GM12878 (cell line): Measurements from ENCODE around the gene MACROD2. TPM values are rescaled to one million over a fixed set of nuclear protein-coding genes. Genes with fewer than 3 reads are reported as not detected.

Experiments
- ATAC-seq: fragments of 200-7000 bp; cut with Tn5 transposase; 3 replicates; pipeline ENCODE4 v1.9.1; 2020; ENCODE audit warnings: mild to moderate bottlenecking, moderate library complexity
- BruUV-seq: library from RNA; stranded (reverse); fragments of 400-500 nt; replicated peaks from 2 replicates; lab custom pipeline; 2021; lab: Mats Ljungman, UMichigan
- CTCF ChIA-PET: fragments of 300-600 bp; sonication (Branson Sonifier 250); formaldehyde crosslinking; extraction: SDS; loops from one replicate; lab custom pipeline; 2021; ENCODE audit warnings: inconsistent platforms; lab: Yijun Ruan, JAX
- POLR2A ChIA-PET: fragments of 350-600 bp; formaldehyde crosslinking; extraction: SDS; loops from one replicate; lab custom pipeline; 2021; ENCODE audit warnings: inconsistent platforms; lab: Charles Lee
- RAD21 ChIA-PET: fragments of 300-600 bp; sonication (Branson Sonifier 250); formaldehyde crosslinking; loops from one replicate; lab custom pipeline; 2023; ENCODE audit warnings: antibody characterized with exemption; ENCODE audit not compliant: unreplicated experiment; lab: Charles Lee
- SMC1A ChIA-PET: fragments of 300-600 bp; sonication (Branson Sonifier 250); formaldehyde crosslinking; loops from one replicate; lab custom pipeline; 2023; ENCODE audit not compliant: unreplicated experiment, uncharacterized antibody; lab: Charles Lee
- DNase-seq: peaks from one replicate; pipeline ENCODE4 v3.0.0-alpha.2; 2011; ENCODE audit warnings: low read depth, low spot score
- FAIRE-seq: peaks from 3 replicates; lab custom pipeline; 2011; peaks lifted over from hg19 to GRCh38; lab: Jason Lieb, UNC
- H2AFZ ChIP-seq: 2 replicates; pipeline ENCODE4 v1.6.0; 2011; ENCODE audit warnings: low read depth, low read length, control low read depth; ENCODE audit not compliant: control insufficient read depth
- H3K27ac ChIP-seq: 2 replicates; pipeline ENCODE4 v1.5.1; 2011; ENCODE audit warnings: control low read depth; ENCODE audit not compliant: control insufficient read depth, insufficient read depth
- H3K27me3 ChIP-seq, 2 experiments: replicated peaks in 1 of 2; 2 replicates each; pipeline versions ENCODE4 v1.6.0 to v1.6.1; 2011; ENCODE audit warnings: low read length in 1 of 2; ENCODE audit not compliant: control insufficient read depth in 2 of 2, insufficient read depth in 2 of 2
- H3K36me3 ChIP-seq, 2 experiments: 2 replicates each; pipeline ENCODE4 v1.5.1; 2011; ENCODE audit warnings: low read length in 1 of 2; ENCODE audit not compliant: control insufficient read depth in 2 of 2, insufficient read depth in 2 of 2
- H3K4me1 ChIP-seq: 2 replicates; pipeline ENCODE4 v1.6.1; 2011; ENCODE audit warnings: mild to moderate bottlenecking, low read length, moderate library complexity, mixed read lengths; ENCODE audit not compliant: control insufficient read depth, insufficient read depth
- H3K4me2 ChIP-seq: 2 replicates; pipeline ENCODE4 v1.6.0; 2011; ENCODE audit warnings: control low read depth; ENCODE audit not compliant: control insufficient read depth, insufficient read depth
- H3K4me3 ChIP-seq: fragments of 200-600 bp; sonication (generic); 2 replicates; pipeline ENCODE4 v1.5.1; 2016
- H3K79me2 ChIP-seq: 2 replicates; pipeline ENCODE4 v1.6.0; 2011; ENCODE audit warnings: low read length; ENCODE audit not compliant: control insufficient read depth, insufficient read depth
- H3K9ac ChIP-seq: 2 replicates; pipeline ENCODE4 v1.8.0; 2011; ENCODE audit warnings: low read length, control low read depth, mixed read lengths; ENCODE audit not compliant: control insufficient read depth, insufficient read depth
- H3K9me3 ChIP-seq: replicated peaks from 3 replicates; pipeline ENCODE4 v1.5.1; 2011; ENCODE audit warnings: mild to moderate bottlenecking, low read length; ENCODE audit not compliant: control insufficient read depth, insufficient read depth
- H4K20me1 ChIP-seq: 2 replicates; pipeline ENCODE4 v1.6.0; 2011; ENCODE audit not compliant: control insufficient read depth, insufficient read depth
- ATF3 ChIP-seq: IDR thresholded peaks from 2 replicates; pipeline ENCODE4 v1.6.1; 2011; ENCODE audit warnings: low read depth, mild to moderate bottlenecking, low read length, moderate library complexity, borderline replicate concordance; ENCODE audit errors: extremely low read depth
- CBFB ChIP-seq: IDR thresholded peaks from 2 replicates; pipeline ENCODE4 v1.6.1; 2016; ENCODE audit warnings: antibody characterized with exemption, low read depth
- E2F4 ChIP-seq: IDR thresholded peaks from 2 replicates; pipeline ENCODE4 v1.6.1; 2012; ENCODE audit warnings: low read depth, low read length, improper control_type of control experiment
- EP300 ChIP-seq, 2 experiments: fragments of 150-350 bp in 1 of 2; IDR thresholded peaks; 2 replicates each; pipeline ENCODE4 v1.6.1; 2011 to 2012; ENCODE audit warnings: low read depth in 2 of 2, low read length in 2 of 2, borderline replicate concordance in 1 of 2, improper control_type of control experiment in 1 of 2, inconsistent platforms in 1 of 2; ENCODE audit not compliant: control insufficient read depth in 1 of 2
- EZH2 ChIP-seq: IDR thresholded peaks from 2 replicates; pipeline ENCODE4 v1.6.1; 2012; ENCODE audit warnings: low read depth, mild to moderate bottlenecking, control low read depth, inconsistent platforms, low read length, borderline replicate concordance; ENCODE audit not compliant: control insufficient read depth
- JUND ChIP-seq: IDR thresholded peaks from 2 replicates; pipeline ENCODE4 v1.6.1; 2012; ENCODE audit warnings: low read depth, mild to moderate bottlenecking, low read length, improper control_type of control experiment, moderate library complexity
- LARP7 ChIP-seq: fragments of 450-650 bp; IDR thresholded peaks from 2 replicates; pipeline ENCODE4 v1.6.1; 2017; ENCODE audit warnings: mild to moderate bottlenecking
- NFIC ChIP-seq: IDR thresholded peaks from 2 replicates; pipeline ENCODE4 v1.6.1; 2012; ENCODE audit warnings: low read depth, mild to moderate bottlenecking, inconsistent platforms, low read length, moderate library complexity
- PAX8 ChIP-seq: fragments of 450-650 bp; IDR thresholded peaks from 2 replicates; pipeline ENCODE4 v1.6.1; 2017; ENCODE audit warnings: mild to moderate bottlenecking, moderate library complexity
- SUZ12 ChIP-seq: fragments of 200-600 bp; sonication (generic); IDR thresholded peaks from one replicate; pipeline ENCODE4 v1.6.1; 2018; ENCODE audit warnings: antibody characterized with exemption, mild to moderate bottlenecking; ENCODE audit not compliant: unreplicated experiment
- WGBS: methylation state at CpG from one replicate; pipeline ENCODE4 v1.1.6; 2016; ENCODE audit warnings: low lambda C conversion rate; ENCODE audit not compliant: insufficient replicate concordance, insufficient coverage; ENCODE audit errors: missing lambda C conversion rate; 5-methylcytosine and 5-hydroxymethylcytosine counted together
- in situ Hi-C: fragments of 300-500 bp; cut with MboI; formaldehyde crosslinking; loops from 9 replicates; pipeline ENCODE4 v1.14.3; 2018; ENCODE audit warnings: mixed read lengths
- intact Hi-C: fragments of 100-400 bp; cut with micrococcal nuclease; formaldehyde crosslinking; loops from one replicate; pipeline ENCODE4 v1.14.2; 2022; ENCODE audit not compliant: unreplicated experiment
- polyA plus RNA-seq, 11 experiments: library from polyadenylated mRNA; depleted of rRNA in 4 of 11; unstranded in 6 of 11; stranded (reverse) in 5 of 11; fragments of >200 nt; fragmentation: Nextera tagmentation in 4 of 11; fragmentation: Illumina TruSeq in 1 of 11; extraction: Ambion mirVana in 4 of 11; extraction: Trizol in 1 of 11; gene quantifications; 1 replicate in 1 of 11; 2 replicates in 10 of 11; pipeline versions ENCODE4 v1.2.1 to v1.2.3, GENCODE V29; 2011 to 2016; ENCODE audit warnings: inconsistent platforms in 2 of 11, missing spikeins in 2 of 11, low read depth in 1 of 11
- total RNA-seq, 4 experiments: library from RNA; depleted of rRNA in 3 of 4; stranded (reverse); fragments of >200 nt in 3 of 4; fragmentation: Illumina TruSeq in 1 of 4; extraction: Trizol in 1 of 4; gene quantifications; 2 replicates each; pipeline versions ENCODE4 v1.2.1 to v1.2.3, GENCODE V29; 2013 to 2021

Gene MACROD2
- total and polyA plus RNA-seq, 10 of the 15 experiments (the other 5 are each of a cell fraction or from before 2014, with no cell fraction given) = 1.1 to 21.5 (median 2.2) TPM

- ChIA-PET RAD21 (no interaction called here), SMC1A (interaction anchor here (0.6 to 0.7 kb wide), 2 partner anchors 14 to 173 kb away, joined by 3 read pairs; no protein-coding TSS in a partner anchor), POLR2A (no interaction called here), CTCF (interaction anchor here (0.6 kb wide), 1 partner anchor 138 kb away, joined by 3 read pairs; no protein-coding TSS in a partner anchor)
- H3K4me3 ChIP-seq = no peak overlapping the region
- intact Hi-C loops = no loop called here
- DNase-seq = no peak
- H3K4me1 ChIP-seq = no peaks in the 10 kb centered on the region
- no peaks in the 10 kb centered on the region for H3K79me2 ChIP-seq
- no peaks in the 10 kb centered on the region for H3K27me3 ChIP-seq
- no peak overlapping the region for H3K4me2 ChIP-seq
- in situ Hi-C loops = no loop called here
- 23% methylated on average over 2 of the region's 2 CpGs for WGBS
- H3K27ac ChIP-seq = no peak overlapping the region
- no peaks in the 10 kb centered on the region for H4K20me1 ChIP-seq
- FAIRE-seq = no peak
- TF ChIP-seq PAX8 (no peak), SUZ12 (no peak), E2F4 (no peak), CBFB (no peak), NFIC (no peak), LARP7 (no peak), JUND (no peak), EP300 (IDR thresholded peaks at IDR 0.05; ENCODE audit: borderline replicate concordance in 1 of 2, control insufficient read depth in 1 of 2, low read depth in 2 of 2, low read length in 2 of 2) (no peak), ATF3 (no peak), EZH2 (no peak)
- H2AFZ ChIP-seq = no peak overlapping the region
- BruUV-seq = no TSS peak
- no peaks in the 10 kb centered on the region for H3K9me3 ChIP-seq
- ATAC-seq = no peak
- no peak overlapping the region for H3K9ac ChIP-seq
- no peaks in the 10 kb centered on the region for H3K36me3 ChIP-seq
Observed at GRCh38 chr20:14758356-14758755, 763.0 kb downstream of the MACROD2 start.
